HG03103 (cell line): ENCODE measurements around the gene RNPEP.
"Not testable (repeated sequence)": the region's sequence is repeated elsewhere in the genome, so short reads cannot be mapped to it uniquely, and the experiment has no call there.

Experiments
- ATAC-seq: cut with Tn5 transposase; IDR thresholded peaks from one replicate; pipeline ENCODE4 v1.9.1; 2021; ENCODE audit warnings: low read depth; ENCODE audit not compliant: unreplicated experiment

The RNPEP gene

GRCh38 chr1:202009326-202010179, 27.1 kb downstream of the RNPEP start:
- no peak for ATAC-seq

- ATAC-seq, result peak; percentile 50
Measured at GRCh38 chr1:202010180-202011015, 27.9 kb downstream of the RNPEP start, which contains the start of gene ELF3. Gene ELF3, plus strand, starts transcription at chr1:202010587. Its CDS starts 550 bp downstream, at chr1:202011137.

GRCh38 chr1:202011994-202012393, 29.5 kb downstream of the RNPEP start:
- ATAC-seq, result no peak

GRCh38 chr1:202012544-202013478, 30.4 kb downstream of the RNPEP start:
- ATAC-seq, result no peak

- ATAC-seq, result no peak
Measured at GRCh38 chr1:202013603-202014002, 31.2 kb downstream of the RNPEP start.

- ATAC-seq, result no peak
Measured at GRCh38 chr1:202014060-202014459, 31.6 kb downstream of the RNPEP start.

GRCh38 chr1:202014915-202015661, 32.6 kb downstream of the RNPEP start:
- ATAC-seq, result no peak

GRCh38 chr1:202015662-202015937, 33.2 kb downstream of the RNPEP start:
- ATAC-seq, result no peak

GRCh38 chr1:202016022-202016810, 33.8 kb downstream of the RNPEP start:
- no peak for ATAC-seq

GRCh38 chr1:202016811-202017748, 34.6 kb downstream of the RNPEP start:
- no peak for ATAC-seq

GRCh38 chr1:202017749-202018467, 35.5 kb downstream of the RNPEP start:
- ATAC-seq, result no peak

- no peak for ATAC-seq
Measured at GRCh38 chr1:202018468-202019234, 36.2 kb downstream of the RNPEP start.

GRCh38 chr1:202019235-202019558, 36.7 kb downstream of the RNPEP start:
- ATAC-seq, result not testable (repeated sequence)

GRCh38 chr1:202023001-202023433, 40.6 kb downstream of the RNPEP start:
- no peak for ATAC-seq

GRCh38 chr1:202029171-202029665, 46.8 kb downstream of the RNPEP start:
- ATAC-seq, result no peak

GRCh38 chr1:202029727-202030126, 47.3 kb downstream of the RNPEP start:
- ATAC-seq, result no peak

- ATAC-seq, result no peak
Measured at GRCh38 chr1:202031796-202032195, 49.3 kb downstream of the RNPEP start.
